ENCODE results near the gene RDH13.
"Not testable (repeated sequence)": the region's sequence is repeated elsewhere in the genome, so short reads cannot be mapped to it uniquely, and the experiment has no call there.

The RDH13 gene, protein sequence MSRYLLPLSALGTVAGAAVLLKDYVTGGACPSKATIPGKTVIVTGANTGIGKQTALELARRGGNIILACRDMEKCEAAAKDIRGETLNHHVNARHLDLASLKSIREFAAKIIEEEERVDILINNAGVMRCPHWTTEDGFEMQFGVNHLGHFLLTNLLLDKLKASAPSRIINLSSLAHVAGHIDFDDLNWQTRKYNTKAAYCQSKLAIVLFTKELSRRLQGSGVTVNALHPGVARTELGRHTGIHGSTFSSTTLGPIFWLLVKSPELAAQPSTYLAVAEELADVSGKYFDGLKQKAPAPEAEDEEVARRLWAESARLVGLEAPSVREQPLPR

DNA sequence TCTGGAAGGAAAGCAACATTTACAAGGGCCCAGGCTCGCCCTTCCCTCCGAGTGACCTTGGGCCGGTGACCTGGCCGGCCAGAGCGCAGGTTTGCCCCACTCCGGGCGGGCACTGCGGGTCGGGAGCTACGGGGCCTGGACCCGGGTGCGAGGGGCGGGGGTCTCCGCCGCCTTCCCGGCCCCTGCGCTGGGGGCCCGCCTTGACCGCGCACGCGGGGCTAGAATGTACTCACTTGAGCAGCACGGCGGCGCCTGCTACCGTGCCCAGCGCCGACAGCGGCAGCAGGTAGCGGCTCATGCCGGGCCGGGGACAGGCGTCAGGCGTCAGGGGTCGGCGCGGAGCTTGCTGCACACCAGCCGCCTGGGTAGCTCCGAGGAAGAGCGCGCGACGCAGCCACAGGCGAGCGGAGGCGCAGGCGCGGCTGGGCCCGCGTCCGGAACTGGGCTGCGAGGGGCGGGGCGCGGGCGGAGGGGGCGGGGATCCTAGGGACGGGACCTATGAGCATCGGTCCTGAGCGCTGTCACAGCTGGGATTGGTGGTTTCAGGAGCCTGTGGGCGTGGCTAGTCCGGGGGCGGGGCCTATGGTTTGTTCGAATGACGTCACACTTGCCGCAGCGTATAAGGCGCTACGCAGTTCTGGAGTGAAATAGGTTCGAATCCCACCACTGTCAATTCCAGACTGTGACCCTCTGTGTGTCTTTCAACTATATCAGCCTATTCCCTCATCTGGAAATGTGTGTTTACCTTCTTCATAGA is at the start of gene RDH13:
Gene RDH13, minus strand, starts transcription at position 414 of the 757 bp plus-strand sequence. Its CDS starts 116 bp downstream, at position 298.
- peak; percentile 91 for DNase-seq (ENCODE audit: low read depth)

DNA sequence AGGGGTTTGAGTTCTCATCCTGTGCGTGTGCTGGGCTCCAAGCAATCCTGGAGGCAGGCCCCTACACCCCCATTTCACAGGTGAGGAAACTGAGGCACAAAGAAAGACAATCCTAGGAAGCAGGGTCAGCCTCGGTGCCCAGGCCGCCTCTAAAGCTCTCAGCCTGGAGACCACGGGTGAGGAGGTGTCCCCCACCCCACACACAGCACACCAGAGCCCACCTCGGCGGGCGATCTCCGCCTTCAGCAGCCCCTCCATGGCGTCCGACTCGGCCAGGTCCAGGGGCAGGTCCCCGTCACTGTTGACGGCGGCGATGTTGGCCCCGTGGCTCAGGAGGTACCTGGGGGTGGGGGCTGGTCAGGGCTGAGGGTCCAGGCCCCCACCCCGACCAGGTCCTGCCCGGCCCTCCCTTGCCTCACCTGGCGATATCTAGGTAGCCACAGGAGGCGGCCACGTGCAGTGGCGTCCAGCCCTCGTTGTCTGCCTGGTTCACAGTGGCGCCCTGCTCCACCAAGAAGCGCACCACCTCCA is 49.4 kb upstream of the RDH13 start:
- no peak for DNase-seq (ENCODE audit: low read depth)

DNA sequence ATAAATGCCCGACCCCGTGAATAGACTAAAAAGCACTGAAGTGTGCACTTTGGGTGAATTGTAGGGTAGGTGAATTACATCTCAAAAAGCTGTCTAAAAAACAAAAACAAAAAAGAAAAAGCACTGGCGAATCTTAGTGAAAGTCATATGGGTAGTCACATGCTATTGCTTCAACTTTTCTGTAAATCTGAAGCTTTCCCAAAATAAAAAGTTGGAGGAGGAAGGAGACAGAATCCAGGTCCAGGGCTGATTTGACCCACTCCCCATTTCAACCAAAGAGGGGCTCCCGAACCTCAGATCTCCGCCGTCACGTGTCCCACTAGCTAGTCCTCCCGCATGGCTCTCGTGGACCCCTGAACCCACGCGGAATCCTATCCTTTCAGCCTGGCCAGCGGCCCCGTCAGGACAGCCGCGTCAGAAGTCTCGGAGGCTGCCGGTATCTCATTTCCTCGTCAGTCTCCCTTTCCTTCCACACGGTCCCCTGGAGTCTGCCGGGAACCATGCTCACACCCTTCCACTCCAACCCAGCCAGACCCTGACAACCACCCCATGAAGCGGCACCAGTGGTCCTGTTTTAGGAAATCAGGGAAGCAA is 48.4 kb upstream of the RDH13 start:
- no peak for DNase-seq (ENCODE audit: low read depth)

DNA sequence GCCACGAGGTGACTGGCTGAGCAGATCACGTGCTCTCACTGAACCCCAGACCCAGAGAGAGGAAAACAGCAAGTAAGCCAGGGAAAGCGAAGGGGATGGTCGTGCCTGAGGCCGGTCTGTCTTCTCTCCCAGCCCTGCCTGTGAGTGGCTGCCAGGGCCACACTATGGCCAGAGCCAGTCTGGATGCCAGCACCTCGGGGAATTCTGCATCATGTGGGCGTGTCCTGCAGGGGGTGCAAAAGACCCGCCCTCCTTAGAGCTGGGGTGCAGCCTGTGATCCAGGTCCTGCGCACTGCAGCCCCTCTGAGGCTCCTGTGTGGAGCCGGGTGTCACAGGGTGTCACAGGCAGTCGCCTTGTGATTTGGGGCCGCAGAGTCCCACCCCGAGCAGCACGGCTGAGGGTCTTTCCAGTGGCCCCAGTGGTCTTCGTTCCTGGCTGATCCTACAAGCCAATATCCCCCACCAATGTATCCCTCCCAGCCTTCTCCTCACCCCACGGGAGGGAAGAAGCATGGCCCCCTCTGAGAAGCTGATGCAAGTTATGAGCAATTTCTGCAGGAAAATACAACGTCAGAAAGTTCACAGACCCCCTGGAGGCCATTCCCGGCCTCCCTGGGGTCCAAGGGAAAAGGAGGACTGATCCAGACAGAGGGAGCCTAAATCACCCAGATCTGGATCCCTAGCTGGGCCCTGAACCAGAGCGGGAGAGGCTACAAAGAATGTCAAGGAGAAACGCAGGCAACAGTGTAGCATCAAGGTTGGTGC is 46.8 kb upstream of the RDH13 start:
- no peak for DNase-seq (ENCODE audit: low read depth)

DNA sequence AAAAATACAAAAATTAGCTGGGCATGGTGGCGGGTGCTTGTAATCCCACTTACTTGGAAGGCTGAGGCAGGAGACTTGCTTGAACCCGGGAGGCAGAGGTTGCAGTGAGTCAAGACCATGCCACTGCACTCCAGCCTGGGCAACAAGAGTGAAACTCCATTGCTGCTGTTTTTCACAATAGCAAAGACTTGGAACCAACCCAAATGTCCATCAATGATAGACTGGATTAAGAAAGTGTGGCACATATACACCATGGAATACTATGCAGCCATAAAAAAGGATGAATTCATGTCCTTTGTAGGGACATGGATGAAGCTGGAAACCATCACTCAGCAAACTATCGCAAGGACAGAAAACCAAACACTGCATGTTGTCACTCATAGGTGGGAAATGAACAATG is 44.3 kb upstream of the RDH13 start:
- DNase-seq (ENCODE audit: low read depth), result not testable (repeated sequence)

DNA sequence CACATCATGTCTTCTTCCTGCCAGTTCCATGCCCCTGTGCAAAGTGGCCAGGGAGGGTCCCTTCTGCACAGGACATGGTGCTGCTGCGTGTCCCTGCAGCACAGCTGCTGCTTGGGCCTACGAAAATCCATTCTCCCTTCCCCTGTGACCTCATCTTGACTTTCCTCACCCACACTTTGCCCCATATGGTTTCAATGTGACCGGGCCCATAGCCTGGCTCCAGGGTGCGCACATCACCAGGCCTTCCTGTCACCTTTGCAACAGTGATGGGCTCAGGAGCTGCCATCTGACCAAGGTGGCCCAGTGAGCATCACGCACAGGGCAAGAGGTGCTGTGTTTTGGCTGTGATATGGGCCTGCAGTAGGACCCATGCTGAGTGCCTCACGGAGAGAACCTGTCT is 43.6 kb upstream of the RDH13 start:
- DNase-seq (ENCODE audit: low read depth), result no peak

DNA sequence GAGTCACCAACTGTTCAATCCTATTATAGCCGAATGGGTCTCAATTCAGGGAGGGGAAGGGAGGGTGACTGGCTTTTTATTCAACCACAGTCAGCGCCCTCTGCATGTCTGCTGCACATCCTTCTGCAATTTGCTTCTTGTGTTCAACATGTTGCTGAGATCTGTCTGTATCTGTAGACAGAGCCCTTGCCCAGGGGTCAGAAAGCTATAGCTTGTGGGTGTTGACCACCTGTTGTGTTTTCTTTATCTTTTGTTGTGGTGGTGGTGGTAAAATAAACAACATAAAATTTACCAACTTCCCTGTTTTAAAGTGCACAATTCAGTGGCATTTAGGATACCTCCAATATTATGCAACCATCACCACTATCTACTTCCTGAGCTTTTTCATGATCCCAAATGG is 42.3 kb upstream of the RDH13 start:
- no peak for DNase-seq (ENCODE audit: low read depth)

DNA sequence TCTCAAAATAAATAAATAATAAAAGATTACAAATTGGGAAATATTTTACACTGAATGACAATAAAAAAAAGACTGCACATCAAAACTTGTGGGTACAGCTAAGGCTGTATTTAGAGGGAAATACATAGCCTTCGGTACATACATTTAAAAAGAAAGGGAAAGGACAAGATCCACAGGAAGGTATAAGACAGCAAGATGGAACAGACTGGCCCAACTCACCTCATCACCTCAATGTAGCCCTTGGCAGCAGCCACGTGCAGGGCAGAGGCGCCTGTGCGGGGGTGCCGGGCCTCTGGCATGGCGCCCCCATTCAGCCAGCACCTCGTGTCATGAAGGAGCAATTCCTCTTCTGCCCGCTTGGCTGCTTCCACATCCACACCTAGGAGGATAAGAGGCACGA is 40.2 kb upstream of the RDH13 start:
- DNase-seq (ENCODE audit: low read depth), result no peak

DNA sequence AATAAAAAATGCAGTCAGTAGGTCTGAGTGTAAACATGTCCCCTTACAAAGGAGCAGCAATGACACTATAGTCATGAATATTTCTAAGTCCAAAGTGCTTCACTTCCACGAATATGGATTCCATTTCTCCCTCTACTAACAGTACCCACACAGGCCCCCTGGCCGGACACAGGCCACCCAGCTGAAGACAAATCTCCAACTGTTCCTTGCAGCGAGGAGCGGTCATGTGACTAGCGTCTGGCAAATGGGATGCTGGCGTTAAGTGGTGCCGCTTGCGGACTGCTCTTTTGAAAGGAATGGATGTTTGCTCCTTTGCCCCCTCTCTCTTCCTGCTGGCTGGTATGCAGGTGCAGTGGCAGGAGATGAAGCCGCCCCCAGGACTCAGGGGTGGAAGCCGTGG is 38.3 kb upstream of the RDH13 start:
- no peak for DNase-seq (ENCODE audit: low read depth)

DNA sequence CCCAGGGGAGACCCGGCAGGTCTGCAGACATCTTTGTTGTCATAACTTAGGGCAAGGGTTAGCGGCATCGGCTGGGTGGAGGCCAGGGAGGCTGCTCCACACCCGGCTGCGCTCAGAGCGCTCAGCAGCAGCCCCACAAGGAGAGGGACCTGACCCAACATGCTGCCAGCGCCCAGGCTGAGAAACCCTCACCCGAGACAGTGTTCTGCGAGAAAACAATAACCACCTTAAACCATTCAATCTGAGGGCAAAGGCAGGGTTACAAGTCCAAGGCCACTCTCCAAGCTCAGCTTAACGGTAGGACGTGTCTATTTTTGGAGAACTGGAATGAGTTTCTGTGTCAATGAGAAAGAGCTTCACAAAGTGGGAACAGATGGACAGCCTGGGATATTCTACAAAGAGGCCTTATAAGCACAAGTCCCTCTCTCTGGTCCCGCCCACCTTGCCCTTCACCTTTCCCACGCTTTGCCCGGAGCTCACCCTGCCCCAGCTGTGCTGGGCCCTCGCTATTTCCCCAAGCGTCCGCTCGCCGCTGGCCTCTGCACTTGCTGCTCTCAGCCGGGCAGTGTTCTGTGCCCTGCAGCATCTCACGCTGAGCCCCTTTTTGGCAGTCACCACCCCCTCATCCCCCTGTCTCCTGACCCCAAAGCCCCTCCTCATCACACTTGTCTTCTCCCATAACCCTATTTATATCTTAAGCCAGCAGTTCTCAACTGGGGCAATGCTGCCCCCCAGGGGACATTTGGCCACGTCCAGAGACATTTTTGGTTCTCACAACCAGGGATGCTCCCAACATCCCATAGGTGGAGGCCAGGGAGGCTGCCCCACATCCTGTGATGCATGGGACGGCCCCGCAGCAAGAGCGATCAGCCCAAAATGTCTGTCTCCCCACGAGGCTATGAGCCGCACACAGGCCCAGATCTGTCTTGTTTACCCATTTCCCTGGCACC is 36.9 kb upstream of the RDH13 start:
- DNase-seq (ENCODE audit: low read depth), result no peak

DNA sequence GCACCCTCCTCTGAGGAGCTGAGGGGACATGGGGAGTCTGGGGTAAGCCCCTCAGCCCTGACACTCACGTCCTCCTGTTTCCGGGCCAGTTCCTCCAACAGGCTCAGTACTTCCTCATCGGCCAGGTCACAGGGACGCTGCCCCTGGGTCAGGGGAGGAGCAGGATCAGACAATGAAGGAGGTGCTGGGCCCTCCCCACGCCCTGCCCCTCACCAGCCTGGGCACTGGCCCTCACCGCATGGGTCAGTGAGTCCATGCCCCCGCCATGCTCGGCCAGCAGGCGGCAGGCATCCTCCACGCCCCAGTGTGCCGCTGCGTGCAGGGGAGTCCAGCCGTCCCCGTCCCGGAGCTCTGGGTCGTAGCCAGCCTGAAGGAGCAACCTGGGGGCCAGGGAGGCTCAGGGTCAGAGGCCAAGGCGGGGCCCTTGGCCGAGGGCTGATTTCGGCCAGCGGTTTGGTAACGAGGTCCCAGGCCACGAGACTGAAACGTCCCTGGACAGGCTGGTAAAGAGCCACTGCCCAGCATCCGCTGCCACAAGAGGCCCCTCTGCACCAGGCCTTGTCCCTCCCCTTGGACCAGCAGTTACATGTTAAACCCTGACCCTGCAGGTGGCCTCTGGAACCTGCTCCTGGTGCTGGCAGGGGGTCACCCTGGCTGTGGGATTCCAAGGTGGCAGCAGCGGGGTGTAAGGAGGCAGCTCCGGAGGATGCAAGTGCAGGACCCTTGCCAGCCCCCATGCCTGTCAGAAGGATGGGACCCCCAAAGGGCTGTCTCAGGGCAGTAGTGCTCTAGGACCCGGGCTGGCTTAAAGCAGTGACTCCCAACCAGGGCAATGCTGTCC is 36.0 kb upstream of the RDH13 start:
- DNase-seq (ENCODE audit: low read depth), result no peak

DNA sequence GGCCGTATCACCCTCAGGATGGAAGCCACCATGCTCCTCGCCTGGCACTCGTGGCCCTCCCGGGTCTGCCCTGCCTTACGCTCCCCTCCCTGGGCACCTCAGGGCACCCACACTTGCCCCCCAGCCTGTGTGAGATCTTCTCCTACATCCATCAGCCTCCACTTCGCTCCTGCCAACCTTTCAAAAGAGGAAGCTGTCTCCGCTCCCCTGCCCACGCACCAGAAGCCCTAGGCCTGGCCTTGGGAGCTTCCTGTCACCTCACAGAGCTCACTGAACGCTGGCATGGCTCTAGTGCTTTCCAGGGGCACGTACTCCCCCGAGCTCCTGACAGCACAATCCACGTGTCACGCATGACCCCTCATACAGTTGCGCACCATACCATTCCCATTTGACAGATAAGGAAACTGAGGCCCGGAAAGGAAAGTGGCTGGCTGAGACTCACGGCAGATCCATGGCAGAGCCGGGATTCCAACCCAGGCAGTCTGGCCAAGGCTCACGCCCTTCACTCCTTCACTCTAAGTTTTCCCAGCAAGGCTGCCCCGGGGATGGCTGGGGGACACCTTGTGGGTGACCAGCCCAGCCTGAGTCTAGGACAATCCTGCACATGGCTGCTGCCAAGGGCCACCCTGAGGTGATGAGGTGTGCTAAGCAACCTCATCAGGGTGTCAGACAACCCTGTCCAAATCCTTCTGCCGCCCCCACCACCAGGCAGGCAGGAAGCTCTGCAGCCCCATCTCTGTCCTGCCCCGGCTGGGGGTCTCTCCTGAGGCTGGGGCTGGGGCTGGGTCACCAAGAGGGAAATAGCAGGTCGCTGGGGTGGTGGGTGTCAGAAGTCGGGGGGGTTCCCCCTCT is 35.1 kb upstream of the RDH13 start:
- no peak for DNase-seq (ENCODE audit: low read depth)

DNA sequence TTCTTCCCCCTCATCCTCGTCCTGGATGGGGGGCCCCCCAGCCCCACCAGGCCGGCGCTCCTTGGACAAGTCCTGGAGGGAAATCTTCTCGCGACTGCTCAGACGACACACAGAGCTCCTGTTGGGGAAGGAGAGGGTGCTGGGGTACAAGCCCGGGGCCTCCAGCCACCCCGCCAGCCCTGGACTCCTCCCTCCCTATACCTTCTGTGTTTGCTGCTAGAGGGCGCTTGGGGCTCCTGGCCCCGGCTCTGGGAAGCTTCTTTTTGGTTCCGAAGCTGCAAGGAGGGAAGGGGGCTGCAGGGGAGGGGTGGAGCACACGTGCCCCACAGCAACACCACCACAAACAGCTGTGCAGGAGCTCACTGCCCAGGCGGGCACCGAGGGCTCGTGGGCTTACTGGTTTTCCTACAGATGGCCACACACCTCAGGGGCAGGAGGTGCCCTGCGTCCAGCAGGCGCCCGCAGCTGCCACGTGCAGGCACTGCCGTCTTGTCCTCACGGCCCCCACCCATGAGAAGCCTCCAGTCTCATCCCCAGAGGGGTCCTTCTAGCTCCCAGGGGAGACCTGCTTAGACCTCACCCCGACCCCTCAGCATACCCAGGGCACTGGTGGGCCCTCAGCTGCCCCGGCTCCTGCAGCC is 33.2 kb upstream of the RDH13 start:
- DNase-seq (ENCODE audit: low read depth), result no peak

DNA sequence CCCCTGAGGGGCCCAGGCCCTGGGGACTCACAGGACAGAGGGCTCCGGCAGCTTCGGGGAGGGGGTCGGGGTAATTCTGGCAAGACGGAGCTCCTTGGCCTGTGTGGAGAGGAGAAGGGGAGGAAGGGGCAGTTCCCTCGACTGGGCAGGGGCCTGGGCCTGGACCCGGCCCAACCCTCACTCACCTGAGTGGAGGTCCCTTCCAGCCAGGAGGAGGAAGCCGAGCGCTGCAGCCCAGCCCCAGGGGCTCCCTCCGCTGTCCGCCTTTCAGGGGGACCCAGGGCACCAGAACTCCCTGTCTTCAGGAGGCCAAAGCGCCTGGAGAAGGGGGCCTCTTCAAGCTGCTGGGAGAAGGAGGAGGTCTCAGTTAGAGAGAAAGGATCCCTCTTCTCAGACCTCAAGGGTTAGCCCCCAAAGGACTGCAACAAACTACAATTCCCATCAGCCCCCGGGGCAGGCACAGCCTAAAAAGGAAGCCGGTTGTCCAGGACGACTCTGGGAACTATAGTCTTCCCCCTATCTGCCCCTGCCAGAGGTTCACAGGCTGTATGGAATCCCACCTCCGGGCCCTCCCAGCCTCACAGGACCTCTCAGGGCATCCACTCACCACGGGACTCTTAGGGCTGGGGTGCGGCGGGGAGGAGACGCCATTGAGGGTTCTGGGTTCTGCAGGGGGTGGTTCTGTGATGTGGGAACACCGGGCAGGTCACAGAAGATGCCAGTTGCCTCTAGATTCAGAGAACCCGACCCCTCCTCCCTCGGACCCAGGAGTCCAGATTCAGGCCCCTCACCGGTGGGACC is 32.5 kb upstream of the RDH13 start:
- no peak for DNase-seq (ENCODE audit: low read depth)

DNA sequence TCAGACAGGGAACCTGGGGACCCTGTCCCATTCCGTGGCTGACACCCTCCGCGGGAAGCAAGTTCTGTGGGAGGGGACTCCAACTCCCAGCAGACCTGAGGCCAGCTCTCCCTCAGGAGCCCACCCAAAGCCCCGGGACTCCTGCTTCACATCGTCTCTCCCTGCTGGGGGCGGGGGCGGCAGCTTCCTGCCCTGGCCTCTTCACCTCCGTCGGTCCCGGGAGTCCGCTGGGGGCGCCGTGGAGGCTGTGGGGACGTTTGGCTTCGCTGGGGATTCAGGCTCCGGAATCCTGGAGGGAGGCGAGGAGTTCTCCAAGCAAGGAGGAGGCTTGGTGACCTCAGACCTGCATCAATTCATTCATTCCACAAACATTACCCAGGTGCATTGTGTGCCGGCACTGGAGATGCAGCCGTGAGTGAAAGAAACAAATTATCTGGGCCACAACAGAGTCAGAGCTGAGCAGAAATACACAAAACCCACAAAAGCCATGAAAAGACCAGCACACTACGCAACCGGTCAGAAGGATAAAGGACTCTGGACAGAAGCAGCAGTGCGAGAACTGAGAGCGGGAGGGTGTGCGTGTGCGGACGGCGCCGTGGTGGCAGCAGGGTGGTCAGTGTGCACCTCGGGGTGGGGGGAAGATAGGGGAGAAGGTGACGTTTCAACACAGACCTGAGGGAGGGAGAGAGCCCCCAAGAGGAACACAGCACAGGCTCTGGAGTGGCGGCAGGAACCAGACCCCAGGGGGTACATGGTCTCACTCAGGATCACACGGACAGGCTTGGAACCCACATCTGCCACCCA is 31.7 kb upstream of the RDH13 start:
- no peak for DNase-seq (ENCODE audit: low read depth)

DNA sequence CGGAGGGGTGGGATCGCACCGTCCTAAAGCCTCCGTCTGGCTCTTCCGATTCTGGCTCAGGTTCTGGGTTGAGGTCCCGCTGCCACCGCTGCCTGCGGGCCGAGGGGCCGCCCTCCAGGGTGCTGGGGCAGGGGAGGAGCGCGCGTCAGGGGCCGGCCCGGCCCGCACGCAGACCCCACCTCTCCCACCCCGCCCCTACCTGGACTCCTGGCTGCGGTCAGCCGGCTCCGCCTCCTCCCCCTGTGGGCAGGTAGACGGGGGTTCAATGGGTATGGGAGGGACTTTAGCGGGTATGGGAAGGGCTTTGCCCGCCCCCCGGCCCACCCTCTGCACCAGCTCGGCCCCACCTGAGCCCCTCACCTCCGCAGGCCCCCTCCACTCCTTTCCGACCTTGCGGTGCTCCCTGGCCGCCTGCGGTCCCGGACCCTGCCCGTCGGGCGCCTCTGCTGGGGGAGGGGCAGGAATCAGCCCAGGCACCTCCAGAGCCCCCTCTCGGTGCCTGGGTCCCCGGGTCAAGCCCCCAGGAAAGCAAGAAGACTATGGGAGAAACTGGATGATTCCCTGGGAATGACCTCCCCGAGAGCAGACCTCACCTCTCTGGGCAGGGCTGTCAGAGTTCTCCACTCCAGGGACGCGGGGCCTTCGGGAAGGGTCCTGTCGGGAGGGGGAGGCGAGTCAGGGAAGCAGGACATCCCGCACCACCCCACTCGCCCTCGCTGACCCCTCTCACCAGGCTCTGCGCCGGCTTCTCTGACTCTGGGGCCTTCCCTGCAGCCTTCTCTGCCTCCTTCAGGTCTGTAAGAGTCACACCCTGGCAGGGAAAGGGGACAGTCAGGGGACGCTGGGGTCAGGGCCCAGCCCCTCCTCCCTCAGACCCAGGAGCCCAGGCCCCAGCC is 29.7 kb upstream of the RDH13 start:
- DNase-seq (ENCODE audit: low read depth), result no peak
